GM23338 (cell line): ENCODE results near the gene USP5. TPM values are rescaled to one million over a fixed set of nuclear protein-coding genes. Genes with fewer than 3 reads are reported as not detected.
A peak's percentile ranks its signal among the peaks of the same experiment; 100 is the strongest.

Experiments
- ATAC-seq: fragments of 200-7000 bp; cut with Tn5 transposase; 3 replicates; pipeline ENCODE4 v1.9.1; 2020
- DNase-seq: peaks from one replicate; pipeline ENCODE4 v3.0.0-alpha.2; 2015; ENCODE audit warnings: low spot score
- H2AFZ ChIP-seq: fragments of 200-600 bp; sonication (generic); 2 replicates; pipeline ENCODE4 v1.8.0; 2016; ENCODE audit warnings: antibody characterized with exemption, mild to moderate bottlenecking, moderate library complexity
- H3F3A ChIP-seq: fragments of 200-600 bp; sonication (generic); replicated peaks from 2 replicates; pipeline ENCODE4 v1.8.0; 2017; ENCODE audit warnings: antibody characterized with exemption, mixed run types, low read depth
- H3K27ac ChIP-seq: fragments of 200-600 bp; sonication (generic); 2 replicates; pipeline ENCODE4 v1.6.1; 2016; ENCODE audit warnings: low read depth
- H3K27me3 ChIP-seq: fragments of 200-600 bp; sonication (generic); 2 replicates; pipeline ENCODE4 v1.8.0; 2016; ENCODE audit warnings: mild to moderate bottlenecking, mixed run types, moderate library complexity; ENCODE audit not compliant: insufficient read depth
- H3K36me3 ChIP-seq: fragments of 200-600 bp; sonication (generic); 2 replicates; pipeline ENCODE4 v1.8.0; 2016; ENCODE audit warnings: mild to moderate bottlenecking; ENCODE audit not compliant: insufficient read depth
- H3K4me1 ChIP-seq: fragments of 200-600 bp; sonication (generic); 2 replicates; pipeline ENCODE4 v1.8.0; 2016; ENCODE audit warnings: mild to moderate bottlenecking, moderate library complexity; ENCODE audit not compliant: insufficient read depth
- H3K4me2 ChIP-seq: fragments of 200-600 bp; sonication (generic); 2 replicates; pipeline ENCODE4 v1.7.1; 2017; ENCODE audit warnings: mixed run types
- H3K4me3 ChIP-seq: fragments of 200-600 bp; sonication (generic); 2 replicates; pipeline ENCODE4 v1.6.1; 2016; ENCODE audit warnings: mixed run types
- H3K79me2 ChIP-seq: fragments of 200-600 bp; sonication (generic); replicated peaks from 2 replicates; pipeline ENCODE4 v1.8.0; 2017; ENCODE audit warnings: mild to moderate bottlenecking; ENCODE audit not compliant: insufficient read depth
- H3K9me2 ChIP-seq: fragments of 200-600 bp; sonication (generic); 2 replicates; pipeline ENCODE4 v1.8.0; 2017; ENCODE audit not compliant: insufficient read depth
- H4K20me1 ChIP-seq: fragments of 200-600 bp; sonication (generic); replicated peaks from 2 replicates; pipeline ENCODE4 v1.8.0; 2017; ENCODE audit warnings: mild to moderate bottlenecking; ENCODE audit not compliant: insufficient read depth
- H3K27ac Mint-ChIP-seq: 2 replicates; pipeline ENCODE4 v1.8.0; 2020; ENCODE audit warnings: inconsistent platforms, mild to moderate bottlenecking, moderate library complexity, mixed read lengths
- H3K27me3 Mint-ChIP-seq: 3 replicates; pipeline ENCODE4 v1.8.0; 2022; ENCODE audit warnings: low read depth, mild to moderate bottlenecking, moderate library complexity, mixed read lengths, inconsistent platforms; ENCODE audit not compliant: insufficient read depth, poor library complexity
- H3K36me3 Mint-ChIP-seq: 3 replicates; pipeline ENCODE4 v1.8.0; 2021; ENCODE audit warnings: low read depth, mild to moderate bottlenecking, inconsistent platforms, moderate library complexity, mixed read lengths
- H3K4me1 Mint-ChIP-seq: 3 replicates; pipeline ENCODE4 v1.8.0; 2020; ENCODE audit warnings: mild to moderate bottlenecking, inconsistent platforms, mixed read lengths
- H3K4me3 Mint-ChIP-seq: 3 replicates; pipeline ENCODE4 v1.8.0; 2021; ENCODE audit warnings: moderate library complexity, mild to moderate bottlenecking, inconsistent platforms, mixed read lengths
- H3K9me3 Mint-ChIP-seq: 3 replicates; pipeline ENCODE4 v1.8.0; 2020; ENCODE audit warnings: moderate library complexity, mild to moderate bottlenecking, inconsistent platforms, mixed read lengths
- CTCF ChIP-seq, 2 experiments: fragments of 200-600 bp in 1 of 2; sonication (generic) in 1 of 2; conservative IDR thresholded peaks; 2 replicates each; pipeline versions ENCODE4 v1.5.1 to v1.6.1; 2016 to 2017; ENCODE audit warnings: antibody characterized with exemption in 2 of 2, low read depth in 2 of 2, mild to moderate bottlenecking in 2 of 2, moderate library complexity in 1 of 2
- ETS1 ChIP-seq: IDR thresholded peaks from 2 replicates; pipeline ENCODE4 v1.6.1; 2016; ENCODE audit warnings: antibody characterized with exemption
- EZH2 ChIP-seq: fragments of 200-600 bp; sonication (generic); IDR thresholded peaks from one replicate; pipeline ENCODE4 v1.8.0; 2017; ENCODE audit warnings: antibody characterized with exemption, mild to moderate bottlenecking, low read depth; ENCODE audit not compliant: unreplicated experiment
- EZH2phosphoT487 ChIP-seq: fragments of 200-600 bp; sonication (generic); IDR thresholded peaks from one replicate; pipeline ENCODE4 v1.8.1; 2018; ENCODE audit warnings: antibody characterized with exemption; ENCODE audit not compliant: unreplicated experiment
- JUNB ChIP-seq: IDR thresholded peaks from one replicate; pipeline ENCODE4 v1.6.1; 2016; ENCODE audit warnings: antibody characterized with exemption; ENCODE audit not compliant: unreplicated experiment
- POLR2AphosphoS5 ChIP-seq: IDR thresholded peaks from 2 replicates; pipeline ENCODE4 v1.6.1; 2016; ENCODE audit warnings: antibody characterized with exemption, low read depth
- REST ChIP-seq: IDR thresholded peaks from one replicate; pipeline ENCODE4 v1.6.1; 2018; ENCODE audit warnings: antibody characterized with exemption; ENCODE audit not compliant: unreplicated experiment
- STAT1 ChIP-seq: IDR thresholded peaks from one replicate; pipeline ENCODE4 v1.6.1; 2016; ENCODE audit warnings: antibody characterized with exemption; ENCODE audit not compliant: unreplicated experiment
- ZNF331 ChIP-seq: fragments of 250-450 bp; sonication (Bioruptor Pico); IDR thresholded peaks from 2 replicates; pipeline ENCODE4 v1.5.0; 2020; ENCODE audit warnings: low read depth, mild to moderate bottlenecking, moderate library complexity
- ZNF462 ChIP-seq: fragments of 250-450 bp; sonication (Bioruptor Pico); IDR thresholded peaks from 2 replicates; pipeline ENCODE4 v1.5.0; 2020; ENCODE audit warnings: mild to moderate bottlenecking, moderate library complexity
- polyA plus RNA-seq: library from polyadenylated mRNA; unstranded; fragments of >200 nt; fragmentation: Nextera tagmentation; extraction: Ambion mirVana; gene quantifications from 2 replicates; pipeline ENCODE4 v1.2.1, GENCODE V29; 2016
- total RNA-seq: library from RNA; depleted of rRNA; stranded (reverse); fragments of >200 nt; shearing (Covaris generic); gene quantifications from 2 replicates; pipeline ENCODE4 v1.2.3, GENCODE V29; 2014

The USP5 gene
- total and polyA plus RNA-seq, 2 experiments from 2014 or later = 35.1 to 109 TPM

- Histone ChIP-seq H3K4me2 (peak overlapping the region; percentile 94), H3K4me1 (peaks cover 54% of the 10 kb centered on the region), H3F3A (peaks cover 21% of the 10 kb centered on the region)
Observed at GRCh38 chr12:6823182-6824084, 28.5 kb upstream of the USP5 start.

More at GRCh38 chr12:6823182-6824084, 28.5 kb upstream of the USP5 start:
- Histone ChIP-seq H4K20me1 (no peaks in the 10 kb centered on the region), H3K27ac (no peak overlapping the region), H3K9me2 (no peaks in the 10 kb centered on the region), H3K79me2 (no peaks in the 10 kb centered on the region), H2AFZ (no peak overlapping the region), H3K4me3 (peak overlapping the region; percentile 76; the same call in 1 of the 2 replicates), H3K36me3 (no peaks in the 10 kb centered on the region), H3K27me3 (peaks cover 57% of the 10 kb centered on the region)
- DNase-seq (no peak), ATAC-seq (no peak)
- peak overlapping the region; percentile 81; the same call in 1 of the 3 replicates for H3K4me3 Mint-ChIP-seq
- no peaks in the 10 kb centered on the region for H3K9me3 Mint-ChIP-seq
- peaks cover 7% of the 10 kb centered on the region; the same call in 2 of the 3 replicates for H3K36me3 Mint-ChIP-seq
- H3K27me3 Mint-ChIP-seq = peaks cover 40% of the 10 kb centered on the region
- TF ChIP-seq ETS1 (no peak), ZNF331 (CRISPR knock-in tag) (no peak), STAT1 (no peak), EZH2 (no peak), REST (no peak), JUNB (no peak), POLR2AphosphoS5 (no peak), CTCF (conservative IDR thresholded peaks at IDR 0.05; ENCODE audit: low read depth in 2 of 2) (no peak), EZH2phosphoT487 (no peak), ZNF462 (no peak)
- H3K27ac Mint-ChIP-seq = no peak overlapping the region
- H3K4me1 Mint-ChIP-seq = peaks cover 72% of the 10 kb centered on the region
